Activated CD8-positive, alpha-beta T cell treated with anti-CD3 and anti-CD28 coated beads for 36 hours (primary cell): ENCODE results near the gene ILK. TPM values are rescaled to one million over a fixed set of nuclear protein-coding genes. Genes with fewer than 3 reads are reported as not detected.

ENCODE experiments used
- ATAC-seq: fragments of 200-7000 bp; cut with Tn5 transposase; one replicate; pipeline ENCODE4 v1.10.0; 2021; ENCODE audit warnings: mild to moderate bottlenecking, moderate library complexity
- CTCF ChIA-PET: fragments of 350-600 bp; sonication (Branson Sonifier 250); formaldehyde crosslinking; loops from one replicate; lab custom pipeline; 2021; ENCODE audit warnings: antibody characterized with exemption; lab: Charles Lee
- POLR2A ChIA-PET: fragments of 350-600 bp; sonication (Branson Sonifier 250); formaldehyde crosslinking; loops from one replicate; lab custom pipeline; 2021; ENCODE audit warnings: antibody characterized with exemption; lab: Charles Lee
- DNase-seq: peaks from one replicate; pipeline ENCODE4 v3.0.0-alpha.2; 2020
- H3K27ac Mint-ChIP-seq: one replicate; pipeline ENCODE4 v1.8.0; 2021; ENCODE audit warnings: mild to moderate bottlenecking, mixed read lengths
- H3K27me3 Mint-ChIP-seq: one replicate; pipeline ENCODE4 v1.8.0; 2021; ENCODE audit warnings: mixed read lengths
- H3K36me3 Mint-ChIP-seq: one replicate; pipeline ENCODE4 v1.8.0; 2021; ENCODE audit warnings: low read depth, mixed read lengths
- H3K4me1 Mint-ChIP-seq: one replicate; pipeline ENCODE4 v1.8.0; 2021; ENCODE audit warnings: low read depth, mixed read lengths
- H3K4me3 Mint-ChIP-seq: one replicate; pipeline ENCODE4 v1.8.0; 2021; ENCODE audit warnings: mild to moderate bottlenecking, moderate library complexity, mixed read lengths
- H3K9me3 Mint-ChIP-seq: one replicate; pipeline ENCODE4 v1.8.0; 2021; ENCODE audit warnings: mixed read lengths
- intact Hi-C: fragments of 100-400 bp; cut with micrococcal nuclease; formaldehyde crosslinking; loops from one replicate; pipeline ENCODE4 v1.10.0; 2022
- total RNA-seq, 2 experiments: library from RNA; stranded (reverse); gene quantifications; one replicate each; pipeline ENCODE4 v1.2.3, GENCODE V29; 2021
- TF ChIP-seq, protein P1 (sequence below): fragments of 200-600 bp; IDR thresholded peaks from one replicate; pipeline ENCODE4 v1.8.0; 2022; ENCODE audit warnings: antibody characterized with exemption, mild to moderate bottlenecking

Gene ILK
- total RNA-seq, 2 experiments from 2014 or later, result 70.6 to 71.7 TPM

DNA sequence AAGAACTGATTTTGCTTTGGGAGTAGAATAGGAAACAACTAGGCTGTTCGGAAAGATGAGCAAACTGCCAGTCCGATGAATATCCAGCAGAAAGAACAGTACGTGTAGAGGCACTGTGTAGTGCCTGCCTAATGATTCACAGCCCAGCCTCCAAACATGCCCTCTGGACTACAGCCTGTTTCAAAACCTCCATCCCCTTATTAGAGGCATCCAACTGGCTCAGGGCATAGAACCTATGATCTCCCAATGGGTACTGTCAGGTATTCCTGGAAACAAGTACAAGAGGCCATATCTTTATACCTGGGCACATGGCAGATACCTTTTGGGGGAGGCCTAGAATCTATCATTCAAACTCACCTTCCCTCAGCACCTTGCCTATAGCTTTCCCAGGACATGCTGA, 5.0 kb upstream of the ILK start:
- POLR2A ChIA-PET, result interaction anchor here (1.1 kb wide), 1 partner anchor 70 kb away, joined by 3 read pairs; no protein-coding TSS in a partner anchor
- no peak overlapping the region for H3K4me3 Mint-ChIP-seq
- intact Hi-C loops, result no loop called here
- H3K36me3 Mint-ChIP-seq, result peaks cover 51% of the 10 kb centered on the region
- H3K27me3 Mint-ChIP-seq, result no peaks in the 10 kb centered on the region
- H3K9me3 Mint-ChIP-seq, result no peaks in the 10 kb centered on the region
- no peak overlapping the region for H3K27ac Mint-ChIP-seq
- TF ChIP-seq, protein P1, sequence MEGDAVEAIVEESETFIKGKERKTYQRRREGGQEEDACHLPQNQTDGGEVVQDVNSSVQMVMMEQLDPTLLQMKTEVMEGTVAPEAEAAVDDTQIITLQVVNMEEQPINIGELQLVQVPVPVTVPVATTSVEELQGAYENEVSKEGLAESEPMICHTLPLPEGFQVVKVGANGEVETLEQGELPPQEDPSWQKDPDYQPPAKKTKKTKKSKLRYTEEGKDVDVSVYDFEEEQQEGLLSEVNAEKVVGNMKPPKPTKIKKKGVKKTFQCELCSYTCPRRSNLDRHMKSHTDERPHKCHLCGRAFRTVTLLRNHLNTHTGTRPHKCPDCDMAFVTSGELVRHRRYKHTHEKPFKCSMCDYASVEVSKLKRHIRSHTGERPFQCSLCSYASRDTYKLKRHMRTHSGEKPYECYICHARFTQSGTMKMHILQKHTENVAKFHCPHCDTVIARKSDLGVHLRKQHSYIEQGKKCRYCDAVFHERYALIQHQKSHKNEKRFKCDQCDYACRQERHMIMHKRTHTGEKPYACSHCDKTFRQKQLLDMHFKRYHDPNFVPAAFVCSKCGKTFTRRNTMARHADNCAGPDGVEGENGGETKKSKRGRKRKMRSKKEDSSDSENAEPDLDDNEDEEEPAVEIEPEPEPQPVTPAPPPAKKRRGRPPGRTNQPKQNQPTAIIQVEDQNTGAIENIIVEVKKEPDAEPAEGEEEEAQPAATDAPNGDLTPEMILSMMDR, result no peak
- DNase-seq, result no peak
- CTCF ChIA-PET, result interaction anchor here (1.3 to 1.7 kb wide), 3 partner anchors 15 to 93 kb away, joined by 4 read pairs; no protein-coding TSS in a partner anchor
- peaks cover 52% of the 10 kb centered on the region for H3K4me1 Mint-ChIP-seq
- ATAC-seq, result no peak

- peaks cover 46% of the 10 kb centered on the region for H3K4me1 Mint-ChIP-seq
- no peak overlapping the region for H3K4me3 Mint-ChIP-seq
- no peaks in the 10 kb centered on the region for H3K9me3 Mint-ChIP-seq
- H3K36me3 Mint-ChIP-seq, result peaks cover 46% of the 10 kb centered on the region
- ATAC-seq (no peak), DNase-seq (no peak)
- H3K27me3 Mint-ChIP-seq, result no peaks in the 10 kb centered on the region
- intact Hi-C loops, result no loop called here
- ChIA-PET POLR2A (interaction anchor here (1.1 kb wide), 1 partner anchor 69 kb away, joined by 3 read pairs; no protein-coding TSS in a partner anchor), CTCF (interaction anchor here (1.3 to 1.9 kb wide), 6 partner anchors 12 to 94 kb away, joined by 4 to 6 read pairs (median 4); partner anchors contain the start of genes MRPL17 and TAF10)
- no peak overlapping the region for H3K27ac Mint-ChIP-seq
- TF ChIP-seq, protein P1, result no peak
Observed at GRCh38 chr11:6599449-6599848, 4.1 kb upstream of the ILK start.

GRCh38 chr11:6599881-6600390, 3.6 kb upstream of the ILK start:
- TF ChIP-seq, protein P1, result no peak
- ChIA-PET CTCF (interaction anchor here (1.3 to 1.9 kb wide), 6 partner anchors 12 to 94 kb away, joined by 4 to 6 read pairs (median 4); partner anchors contain the start of genes MRPL17 and TAF10), POLR2A (no interaction called here)
- ATAC-seq, result no peak
- intact Hi-C loops, result loop anchor here (10.0 kb wide), 2 partner anchors 55 to 205 kb away; partner anchors contain the start of genes DCHS1 and SMPD1
- H3K36me3 Mint-ChIP-seq, result peaks cover 42% of the 10 kb centered on the region
- no peaks in the 10 kb centered on the region for H3K27me3 Mint-ChIP-seq
- no peak for DNase-seq
- H3K4me1 Mint-ChIP-seq, result peaks cover 43% of the 10 kb centered on the region
- no peaks in the 10 kb centered on the region for H3K9me3 Mint-ChIP-seq
- H3K4me3 Mint-ChIP-seq, result no peak overlapping the region
- H3K27ac Mint-ChIP-seq, result no peak overlapping the region

DNA sequence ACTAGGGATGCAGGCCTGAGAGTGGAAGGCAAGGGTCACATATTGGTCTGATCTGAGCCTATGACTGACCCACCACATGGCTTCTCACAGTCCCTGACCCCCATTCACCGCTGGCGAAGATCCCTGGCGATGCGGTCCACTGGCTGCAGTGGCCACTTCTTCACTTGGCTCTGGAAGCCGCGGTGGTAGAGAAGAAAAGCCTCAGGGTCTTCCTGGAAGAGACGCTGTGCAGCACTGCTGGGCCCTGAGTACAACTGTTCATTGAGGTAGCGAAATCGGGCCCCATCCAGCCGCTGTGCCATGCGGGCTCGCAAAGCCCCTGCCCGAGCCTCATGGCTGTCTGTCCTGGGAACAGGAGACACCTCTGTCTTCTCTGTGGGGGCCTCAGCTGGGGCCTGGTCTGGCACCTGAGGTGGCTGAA, 2.5 kb upstream of the ILK start:
- peaks cover 39% of the 10 kb centered on the region for H3K4me1 Mint-ChIP-seq
- no peaks in the 10 kb centered on the region for H3K9me3 Mint-ChIP-seq
- ChIA-PET POLR2A (no interaction called here), CTCF (no interaction called here)
- H3K27ac Mint-ChIP-seq, result no peak overlapping the region
- intact Hi-C loops, result loop anchor here (10.0 kb wide), 2 partner anchors 54 to 206 kb away; partner anchors contain the start of genes DCHS1 and SMPD1
- TF ChIP-seq, protein P1, result no peak
- DNase-seq, result no peak
- H3K4me3 Mint-ChIP-seq, result no peak overlapping the region
- H3K27me3 Mint-ChIP-seq, result no peaks in the 10 kb centered on the region
- ATAC-seq, result no peak
- H3K36me3 Mint-ChIP-seq, result peaks cover 35% of the 10 kb centered on the region
